ENCODE results near the gene RCC1. TPM values are rescaled to one million over a fixed set of nuclear protein-coding genes. Genes with fewer than 3 reads are reported as not detected.

The RCC1 gene
- total RNA-seq, 1 experiment from 2014 or later = 96.5 TPM

DNA sequence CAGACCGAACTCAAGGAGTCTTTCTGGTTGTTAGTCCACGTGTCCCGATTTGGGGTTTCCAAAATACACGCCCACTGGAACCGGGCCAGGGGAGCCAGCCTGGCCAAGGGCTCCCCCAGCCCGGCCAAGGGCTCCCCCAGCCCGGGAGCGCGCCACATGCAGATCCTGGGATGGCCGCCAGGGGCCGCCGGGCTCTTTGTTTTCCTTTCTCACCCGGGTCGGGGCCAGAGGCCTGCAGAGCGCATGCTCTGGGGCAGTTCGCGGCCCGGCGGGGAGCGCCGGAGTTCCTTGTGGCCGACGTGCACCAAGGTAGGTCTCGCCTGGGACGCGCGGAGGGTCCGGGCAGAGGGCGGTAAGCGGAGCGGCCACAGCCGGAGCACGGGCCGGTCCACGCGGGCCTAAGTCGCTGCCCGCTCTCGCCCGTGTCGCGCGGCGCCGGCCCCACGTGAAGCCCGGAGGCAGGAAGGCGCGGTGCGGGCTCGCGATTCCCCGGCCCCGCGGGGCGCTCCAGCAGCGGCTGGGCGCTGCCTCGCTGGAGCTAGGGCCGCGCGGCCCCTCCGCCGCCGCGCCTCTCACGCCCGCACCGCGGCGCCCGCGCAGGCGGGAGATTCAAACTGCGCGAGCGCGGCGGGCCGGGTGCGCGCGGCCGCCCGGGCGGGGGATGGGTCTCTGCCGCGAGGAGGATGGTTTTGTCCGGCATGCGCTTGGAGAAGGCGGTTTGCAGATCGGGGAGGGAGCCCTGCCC is 12.3 kb downstream of the RCC1 start:
- Histone ChIP-seq H3K4me2 (ENCODE audit: low read length) (peak overlapping the region; percentile 96), H2AFZ (ENCODE audit: low read length) (peak overlapping the region; percentile 65), H3K4me3 (ENCODE audit: low read length) (peak overlapping the region; percentile 81), H3F3A (ENCODE audit: low read length, unreplicated experiment) (peaks cover 13% of the 10 kb centered on the region), H3K27ac (ENCODE audit: low read length) (peak overlapping the region; percentile 80), H3K4me1 (ENCODE audit: insufficient read depth, low read length) (peaks cover 30% of the 10 kb centered on the region), H3K79me2 (ENCODE audit: low read length) (peaks cover 55% of the 10 kb centered on the region), H3K9ac (ENCODE audit: low read length) (peak overlapping the region; percentile 97), H4K20me1 (ENCODE audit: low read length) (peaks cover 13% of the 10 kb centered on the region; the same call in 1 of the 2 replicates), H3K9me2 (replicated peaks; ENCODE audit: low read length) (no peaks in the 10 kb centered on the region), H3K9me3 (ENCODE audit: low read length) (no peaks in the 10 kb centered on the region), H3K27me3 (ENCODE audit: low read length) (no peaks in the 10 kb centered on the region), H3K36me3 (ENCODE audit: low read depth, low read length) (no peaks in the 10 kb centered on the region)
- no TSS peak for BruUV-seq (replicated peaks)
- peak; percentile 66 for ATAC-seq
- ChIA-PET POLR2A (ENCODE audit: unreplicated experiment) (interaction anchor here (0.6 kb wide), 1 partner anchor 77 kb away, joined by 3 read pairs; no protein-coding TSS in a partner anchor), CTCF (interaction anchor here (0.5 to 0.6 kb wide), 3 partner anchors 62 to 156 kb away, joined by 3 to 4 read pairs (median 4); no protein-coding TSS in a partner anchor)
- DNase-seq = peak; percentile 90
- TF ChIP-seq EZH2 (IDR thresholded peaks at IDR 0.05; ENCODE audit: low read length, unreplicated experiment) (no peak), EZH2phosphoT487 (IDR thresholded peaks at IDR 0.05; ENCODE audit: borderline replicate concordance, low read length) (no peak)
- TF ChIP-seq, protein P1, sequence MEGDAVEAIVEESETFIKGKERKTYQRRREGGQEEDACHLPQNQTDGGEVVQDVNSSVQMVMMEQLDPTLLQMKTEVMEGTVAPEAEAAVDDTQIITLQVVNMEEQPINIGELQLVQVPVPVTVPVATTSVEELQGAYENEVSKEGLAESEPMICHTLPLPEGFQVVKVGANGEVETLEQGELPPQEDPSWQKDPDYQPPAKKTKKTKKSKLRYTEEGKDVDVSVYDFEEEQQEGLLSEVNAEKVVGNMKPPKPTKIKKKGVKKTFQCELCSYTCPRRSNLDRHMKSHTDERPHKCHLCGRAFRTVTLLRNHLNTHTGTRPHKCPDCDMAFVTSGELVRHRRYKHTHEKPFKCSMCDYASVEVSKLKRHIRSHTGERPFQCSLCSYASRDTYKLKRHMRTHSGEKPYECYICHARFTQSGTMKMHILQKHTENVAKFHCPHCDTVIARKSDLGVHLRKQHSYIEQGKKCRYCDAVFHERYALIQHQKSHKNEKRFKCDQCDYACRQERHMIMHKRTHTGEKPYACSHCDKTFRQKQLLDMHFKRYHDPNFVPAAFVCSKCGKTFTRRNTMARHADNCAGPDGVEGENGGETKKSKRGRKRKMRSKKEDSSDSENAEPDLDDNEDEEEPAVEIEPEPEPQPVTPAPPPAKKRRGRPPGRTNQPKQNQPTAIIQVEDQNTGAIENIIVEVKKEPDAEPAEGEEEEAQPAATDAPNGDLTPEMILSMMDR (conservative IDR thresholded peaks at IDR 0.05; ENCODE audit: low read depth, low read length) = peak; percentile 91
- intact Hi-C loops (cut with micrococcal nuclease) = loop anchor here (1.0 to 5.0 kb wide), 3 partner anchors 35 to 84 kb away; partner anchors contain the start of gene TRNAU1AP

DNA sequence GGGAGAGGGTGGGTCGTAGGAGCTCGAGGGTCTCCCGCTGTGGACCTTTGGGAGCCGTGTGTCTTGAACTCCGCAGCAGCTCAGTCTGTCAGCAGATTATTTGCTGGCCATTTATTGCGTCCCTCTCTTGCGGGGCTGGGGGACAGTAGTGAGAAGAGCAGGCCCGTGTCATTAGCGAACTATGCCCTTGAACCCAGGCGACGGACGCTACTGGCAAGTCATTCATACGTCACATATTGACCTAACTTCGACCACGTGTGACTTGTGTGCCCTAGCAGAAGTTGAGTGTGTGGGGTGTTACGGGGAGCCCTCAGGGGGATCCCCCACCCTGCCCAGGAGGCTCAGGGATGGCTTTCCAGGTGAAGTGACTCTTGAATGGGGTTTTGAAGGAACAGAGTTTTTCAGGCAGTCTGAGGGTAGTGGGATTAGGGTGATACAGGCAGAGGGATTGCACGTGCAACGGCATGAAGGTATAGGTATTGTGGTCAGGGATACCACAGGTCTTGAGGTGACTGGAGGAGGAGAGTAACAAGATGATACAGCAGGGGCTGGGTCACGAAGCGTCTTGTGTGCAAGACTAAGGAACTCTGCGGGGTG is 13.0 kb downstream of the RCC1 start:
- H3K27me3 ChIP-seq (ENCODE audit: low read length) = no peaks in the 10 kb centered on the region
- H3K4me1 ChIP-seq (ENCODE audit: insufficient read depth, low read length) = peaks cover 30% of the 10 kb centered on the region
- H3K36me3 ChIP-seq (ENCODE audit: low read depth, low read length) = no peaks in the 10 kb centered on the region
- H3K9ac ChIP-seq (ENCODE audit: low read length) = peak overlapping the region; percentile 97
- CTCF ChIA-PET = interaction anchor here (0.5 to 0.7 kb wide), 3 partner anchors 30 to 125 kb away, joined by 3 to 7 read pairs (median 4); no protein-coding TSS in a partner anchor
- no peaks in the 10 kb centered on the region for H3K9me2 ChIP-seq (replicated peaks; ENCODE audit: low read length)
- POLR2A ChIA-PET (ENCODE audit: unreplicated experiment) = interaction anchor here (0.6 kb wide), 1 partner anchor 76 kb away, joined by 3 read pairs; no protein-coding TSS in a partner anchor
- no peak for TF ChIP-seq EZH2 (IDR thresholded peaks at IDR 0.05; ENCODE audit: low read length, unreplicated experiment)
- TF ChIP-seq EZH2phosphoT487 (IDR thresholded peaks at IDR 0.05; ENCODE audit: borderline replicate concordance, low read length) = no peak
- TF ChIP-seq, protein P1 (conservative IDR thresholded peaks at IDR 0.05; ENCODE audit: low read depth, low read length) = no peak
- peak overlapping the region; percentile 10; the same call in 1 of the 2 replicates for H2AFZ ChIP-seq (ENCODE audit: low read length)
- H3F3A ChIP-seq (ENCODE audit: low read length, unreplicated experiment) = peaks cover 13% of the 10 kb centered on the region
- H4K20me1 ChIP-seq (ENCODE audit: low read length) = peaks cover 13% of the 10 kb centered on the region; the same call in 1 of the 2 replicates
- H3K27ac ChIP-seq (ENCODE audit: low read length) = peak overlapping the region; percentile 80
- intact Hi-C loops (cut with micrococcal nuclease) = loop anchor here (1.0 to 5.0 kb wide), 2 partner anchors 63 to 83 kb away; no protein-coding TSS in a partner anchor
- H3K79me2 ChIP-seq (ENCODE audit: low read length) = peaks cover 62% of the 10 kb centered on the region
- H3K4me2 ChIP-seq (ENCODE audit: low read length) = peak overlapping the region; percentile 96
- TSS peak; percentile 43 for BruUV-seq (replicated peaks)
- H3K9me3 ChIP-seq (ENCODE audit: low read length) = no peaks in the 10 kb centered on the region
- peak overlapping the region; percentile 81 for H3K4me3 ChIP-seq (ENCODE audit: low read length)
- ATAC-seq = no peak
- DNase-seq = peak; percentile 48
